Measurements from ENCODE around the gene CD36. TPM values are rescaled to one million over a fixed set of nuclear protein-coding genes. Genes with fewer than 3 reads are reported as not detected.
A peak's percentile ranks its signal among the peaks of the same experiment; 100 is the strongest.

CD36 gene
- total RNA-seq (10 to 100 TPM in 1 of 2 donors, 1 to 10 TPM in 1; 5.6 to 19.8 TPM), polyA plus RNA-seq (ENCODE audit: insufficient read depth, low read depth, low replicate concordance) (12.8 TPM)
- long read RNA-seq, donor 1, transcript CD36-202 (14 exons, 1,942 nt), result major isoform, 6 of 7 reads
- long read RNA-seq, donor 1, partial matches to known transcripts, result 0 of 7 reads
- long read RNA-seq, donor 1, other reads (novel, unspliced or antisense), result 0 of 7 reads
- long read RNA-seq, donor 2, partial matches to known transcripts, result 0 of 4 reads
- long read RNA-seq, donor 2, other reads (novel, unspliced or antisense), result 0 of 4 reads

DNA sequence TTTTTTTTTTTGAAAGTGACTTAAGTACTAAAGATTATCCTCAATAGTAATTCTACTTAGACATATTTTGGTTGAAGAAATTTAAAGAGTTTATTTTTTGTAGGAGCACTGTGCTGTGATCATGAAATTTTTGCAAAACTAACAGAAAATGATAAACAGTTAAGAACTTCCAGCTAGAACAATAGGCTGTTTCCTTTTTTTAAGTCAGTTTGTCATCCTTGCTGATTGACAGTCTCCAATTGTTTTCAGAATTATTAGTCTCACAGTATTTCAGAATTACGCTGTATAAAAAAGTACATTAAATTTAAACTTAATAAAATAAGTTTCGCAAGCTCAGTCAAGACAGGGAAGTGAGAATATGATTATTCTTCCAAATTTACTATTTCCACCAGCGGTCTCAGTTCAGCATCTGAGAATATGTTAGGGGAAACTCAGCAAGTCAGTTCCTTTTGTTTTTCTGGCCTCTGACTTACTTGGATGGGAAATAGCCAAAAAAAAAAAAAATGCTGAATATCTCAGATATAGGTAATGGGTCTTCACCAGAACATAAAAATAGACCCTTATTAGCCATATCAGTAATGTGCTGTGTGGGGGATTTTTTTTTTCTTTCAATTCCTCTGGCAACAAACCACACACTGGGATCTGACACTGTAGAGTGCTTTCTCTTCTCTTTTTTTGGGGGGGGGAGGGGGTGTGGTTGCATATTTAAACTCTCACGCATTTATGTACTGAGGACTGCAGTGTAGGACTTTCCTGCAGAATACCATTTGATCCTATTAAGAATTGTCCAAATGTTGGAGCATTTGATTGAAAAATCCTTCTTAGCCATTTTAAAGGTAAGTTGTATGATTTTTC, at the start of gene CD36:
Gene CD36 (plus strand): TSS at position 732 of the 855 bp plus-strand sequence. CDS start 8,099 bp downstream, outside the sequence.
- TF ChIP-seq POLR2A (IDR thresholded peaks at IDR 0.05), result no peak
- TF ChIP-seq, protein P1, sequence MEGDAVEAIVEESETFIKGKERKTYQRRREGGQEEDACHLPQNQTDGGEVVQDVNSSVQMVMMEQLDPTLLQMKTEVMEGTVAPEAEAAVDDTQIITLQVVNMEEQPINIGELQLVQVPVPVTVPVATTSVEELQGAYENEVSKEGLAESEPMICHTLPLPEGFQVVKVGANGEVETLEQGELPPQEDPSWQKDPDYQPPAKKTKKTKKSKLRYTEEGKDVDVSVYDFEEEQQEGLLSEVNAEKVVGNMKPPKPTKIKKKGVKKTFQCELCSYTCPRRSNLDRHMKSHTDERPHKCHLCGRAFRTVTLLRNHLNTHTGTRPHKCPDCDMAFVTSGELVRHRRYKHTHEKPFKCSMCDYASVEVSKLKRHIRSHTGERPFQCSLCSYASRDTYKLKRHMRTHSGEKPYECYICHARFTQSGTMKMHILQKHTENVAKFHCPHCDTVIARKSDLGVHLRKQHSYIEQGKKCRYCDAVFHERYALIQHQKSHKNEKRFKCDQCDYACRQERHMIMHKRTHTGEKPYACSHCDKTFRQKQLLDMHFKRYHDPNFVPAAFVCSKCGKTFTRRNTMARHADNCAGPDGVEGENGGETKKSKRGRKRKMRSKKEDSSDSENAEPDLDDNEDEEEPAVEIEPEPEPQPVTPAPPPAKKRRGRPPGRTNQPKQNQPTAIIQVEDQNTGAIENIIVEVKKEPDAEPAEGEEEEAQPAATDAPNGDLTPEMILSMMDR (IDR thresholded peaks at IDR 0.05), result no peak
- no peak for DNase-seq
- Histone ChIP-seq H3K4me1 (no peaks in the 10 kb centered on the region), H3K27ac (no peak within 1 kb of the TSS), H3K36me3 (ENCODE audit: low read depth, missing control alignments) (no peaks in the 10 kb centered on the region), H3K27me3 (no peaks in the 10 kb centered on the region), H3K9me3 (no peaks in the 10 kb centered on the region), H3K4me3 (no peak within 1 kb of the TSS)
- 78 to 86% methylated on average over 4 of the region's 4 CpGs for WGBS, 2 donors
- intact Hi-C loops (cut with DNase I; ENCODE audit: low total_unique reads), result no loop called here

DNA sequence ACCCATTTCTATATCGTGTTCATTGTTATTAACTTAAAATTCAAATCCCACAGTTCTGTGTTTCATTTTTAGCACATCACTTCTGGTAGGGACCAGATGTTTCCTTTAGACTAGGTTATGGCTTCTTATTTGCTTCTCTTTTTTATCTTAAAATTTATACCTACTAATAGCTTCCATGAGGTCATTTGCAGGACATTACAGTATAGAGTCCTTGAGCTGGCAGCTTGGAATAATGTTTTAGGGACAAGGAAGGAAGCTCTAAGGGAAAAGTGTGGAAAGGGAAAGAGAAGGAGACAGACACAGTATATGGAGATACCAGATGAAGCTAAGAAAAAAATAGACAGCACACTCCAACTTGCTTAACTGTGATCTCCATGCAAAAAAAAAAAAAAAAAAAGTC, 48.8 kb upstream of the CD36 start:
- Histone ChIP-seq H3K27me3 (no peaks in the 10 kb centered on the region), H3K36me3 (ENCODE audit: low read depth, missing control alignments) (no peaks in the 10 kb centered on the region), H3K27ac (no peak overlapping the region), H3K4me3 (no peak overlapping the region), H3K9me3 (no peaks in the 10 kb centered on the region), H3K4me1 (peaks cover 10% of the 10 kb centered on the region)
- 45 to 54% methylated on average over 1 of the region's 1 CpG for WGBS, 2 donors
- no peak for TF ChIP-seq POLR2A (IDR thresholded peaks at IDR 0.05)
- TF ChIP-seq, protein P1 (IDR thresholded peaks at IDR 0.05), result no peak
- intact Hi-C loops (cut with DNase I; ENCODE audit: low total_unique reads), result no loop called here
- no peak for DNase-seq

DNA sequence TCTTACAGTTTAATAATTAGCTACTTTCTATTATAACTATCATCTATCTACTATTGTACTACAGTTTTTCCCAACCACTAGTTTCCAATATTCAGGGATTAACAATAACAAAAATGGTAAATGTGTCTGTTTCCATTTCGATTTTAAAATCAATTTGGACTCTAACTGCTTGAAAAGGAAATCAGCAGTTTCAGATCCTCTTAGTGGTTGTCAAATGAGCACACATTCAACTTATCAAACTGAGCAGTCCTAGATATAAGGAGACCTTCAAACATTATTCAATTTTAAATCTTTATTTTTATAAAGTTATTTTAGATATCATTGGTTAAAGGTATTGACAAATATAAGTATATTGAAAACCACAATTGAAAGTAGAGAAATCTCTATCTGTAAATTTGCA, 46.8 kb upstream of the CD36 start:
- intact Hi-C loops (cut with DNase I; ENCODE audit: low total_unique reads), result no loop called here
- Histone ChIP-seq H3K36me3 (ENCODE audit: low read depth, missing control alignments) (no peaks in the 10 kb centered on the region), H3K27me3 (no peaks in the 10 kb centered on the region), H3K9me3 (no peaks in the 10 kb centered on the region), H3K27ac (no peak overlapping the region), H3K4me1 (peaks cover 10% of the 10 kb centered on the region), H3K4me3 (no peak overlapping the region)
- DNase-seq, result no peak
- WGBS, 2 donors, result 81 to 83% methylated on average over 1 of the region's 1 CpG
- TF ChIP-seq, protein P1 (IDR thresholded peaks at IDR 0.05), result no peak
- no peak for TF ChIP-seq POLR2A (IDR thresholded peaks at IDR 0.05)

DNA sequence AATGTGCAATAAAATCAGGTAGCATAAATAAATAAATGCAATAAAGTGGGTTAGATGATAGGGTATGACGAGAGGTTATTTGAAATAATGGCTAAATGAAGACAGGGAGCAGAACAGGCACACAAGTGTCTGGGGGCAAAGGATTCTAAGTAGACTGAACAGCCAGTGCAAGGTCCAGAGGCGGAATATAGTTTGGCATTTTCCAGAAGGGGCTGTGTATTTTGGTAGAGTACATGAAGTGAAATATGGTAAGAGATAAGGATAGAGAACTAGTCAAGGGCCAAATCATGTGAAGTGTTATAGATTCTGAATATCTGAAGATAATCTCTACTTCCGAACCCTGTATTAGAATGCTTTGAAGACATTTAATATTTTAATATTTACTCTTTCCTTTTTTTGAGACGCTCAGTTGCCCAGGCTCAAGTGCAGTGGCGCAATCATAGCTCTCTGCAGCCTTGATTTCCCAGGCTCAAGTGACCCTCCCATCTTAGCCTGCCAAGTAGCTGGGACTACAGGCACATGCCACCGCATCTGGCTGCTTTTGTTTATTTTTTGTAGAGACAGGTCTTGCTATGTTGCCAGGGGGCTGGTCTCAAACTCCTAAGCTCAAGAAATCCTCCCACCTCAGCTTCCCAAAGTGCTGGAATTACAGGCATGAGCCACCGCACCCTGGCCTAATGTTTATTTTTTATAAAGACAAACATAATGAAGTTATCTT, 44.4 kb upstream of the CD36 start:
- H3K4me3 ChIP-seq, result no peak overlapping the region
- H3K27ac ChIP-seq, result no peak overlapping the region
- 67 to 69% methylated on average over 7 of the region's 7 CpGs for WGBS, 2 donors
- peak; percentile 17 for DNase-seq
- H3K4me1 ChIP-seq, result peaks cover 10% of the 10 kb centered on the region
- intact Hi-C loops (cut with DNase I; ENCODE audit: low total_unique reads), result no loop called here
- TF ChIP-seq, protein P1 (IDR thresholded peaks at IDR 0.05), result no peak
- no peak for TF ChIP-seq POLR2A (IDR thresholded peaks at IDR 0.05)
- H3K36me3 ChIP-seq (ENCODE audit: low read depth, missing control alignments), result no peaks in the 10 kb centered on the region
- H3K9me3 ChIP-seq, result no peaks in the 10 kb centered on the region
- H3K27me3 ChIP-seq, result no peaks in the 10 kb centered on the region

Measured in testis (tissue), 5 donors.